ENCODE measurements around the gene IL1RL2.
A peak's percentile ranks its signal among the peaks of the same experiment; 100 is the strongest.

IL1RL2 gene

GRCh38 chr2:102206666-102207341 lies 20.0 kb downstream of the IL1RL2 start:
- no peak overlapping the region for H3K4me3 ChIP-seq (ENCODE audit: low read length)
- DNase-seq (ENCODE audit: low read depth): peak; percentile 23
- no peak for TF ChIP-seq CTCF (conservative IDR thresholded peaks at IDR 0.05; ENCODE audit: low read length)

- no peak overlapping the region for H3K4me3 ChIP-seq (ENCODE audit: low read length)
- no peak for TF ChIP-seq CTCF (conservative IDR thresholded peaks at IDR 0.05; ENCODE audit: low read length)
- no peak for DNase-seq (ENCODE audit: low read depth)
Measured at GRCh38 chr2:102208774-102209173, 22.0 kb downstream of the IL1RL2 start.

- TF ChIP-seq CTCF (conservative IDR thresholded peaks at IDR 0.05; ENCODE audit: low read length): no peak
- no peak for DNase-seq (ENCODE audit: low read depth)
- no peak overlapping the region for H3K4me3 ChIP-seq (ENCODE audit: low read length)
Measured at GRCh38 chr2:102209474-102209873, 22.7 kb downstream of the IL1RL2 start.

- DNase-seq (ENCODE audit: low read depth): no peak
- H3K4me3 ChIP-seq (ENCODE audit: low read length): no peak overlapping the region
- TF ChIP-seq CTCF (conservative IDR thresholded peaks at IDR 0.05; ENCODE audit: low read length): no peak
Measured at GRCh38 chr2:102217032-102217431, 30.2 kb downstream of the IL1RL2 start.

GRCh38 chr2:102224824-102225739 lies 38.3 kb downstream of the IL1RL2 start:
- no peak overlapping the region for H3K4me3 ChIP-seq (ENCODE audit: low read length)
- DNase-seq (ENCODE audit: low read depth): no peak
- no peak for TF ChIP-seq CTCF (conservative IDR thresholded peaks at IDR 0.05; ENCODE audit: low read length)

- DNase-seq (ENCODE audit: low read depth): no peak
- TF ChIP-seq CTCF (conservative IDR thresholded peaks at IDR 0.05; ENCODE audit: low read length): no peak
- no peak overlapping the region for H3K4me3 ChIP-seq (ENCODE audit: low read length)
Measured at GRCh38 chr2:102226171-102226570, 39.3 kb downstream of the IL1RL2 start.

Data from AG10803 (cell line).